ENCODE data around the gene STAMBP.
"Not testable (repeated sequence)": the region's sequence is repeated elsewhere in the genome, so short reads cannot be mapped to it uniquely, and the experiment has no call there.

The STAMBP gene

GRCh38 chr2:73828818-73829570 lies at the start of gene STAMBP:
TSS of gene STAMBP (plus strand) at chr2:73828961. CDS start at chr2:73830857, 1,896 bp downstream.
- peak; percentile 97 for DNase-seq (ENCODE audit: insufficient read length, low spot score)
- peak; percentile 90 for FAIRE-seq

GRCh38 chr2:73779467-73780236 lies 49.1 kb upstream of the STAMBP start, which contains the start of gene DUSP11:
TSS of gene DUSP11 (minus strand) at chr2:73780103. CDS start at chr2:73779974, 129 bp downstream.
- FAIRE-seq: peak; percentile 88
- DNase-seq (ENCODE audit: insufficient read length, low spot score): peak; percentile 98

GRCh38 chr2:73780237-73780582 lies 48.6 kb upstream of the STAMBP start:
- DNase-seq (ENCODE audit: insufficient read length, low spot score) (no peak), FAIRE-seq (no peak)

- not testable (repeated sequence) for DNase-seq (ENCODE audit: insufficient read length, low spot score); FAIRE-seq
Measured at GRCh38 chr2:73783402-73783801, 45.4 kb upstream of the STAMBP start.

- DNase-seq (ENCODE audit: insufficient read length, low spot score); FAIRE-seq: not testable (repeated sequence)
Measured at GRCh38 chr2:73783883-73784282, 44.9 kb upstream of the STAMBP start, which contains the start of gene C2orf78. TSS of gene C2orf78 (plus strand) at chr2:73784183. CDS start at chr2:73784310, 127 bp downstream.

- no peak for DNase-seq (ENCODE audit: insufficient read length, low spot score)
- FAIRE-seq: no peak
Measured at GRCh38 chr2:73811878-73812277, 16.9 kb upstream of the STAMBP start.

- FAIRE-seq (no peak), DNase-seq (ENCODE audit: insufficient read length, low spot score) (no peak)
Measured at GRCh38 chr2:73812635-73813034, 16.1 kb upstream of the STAMBP start.

GRCh38 chr2:73818296-73818695 lies 10.5 kb upstream of the STAMBP start:
- FAIRE-seq (no peak), DNase-seq (ENCODE audit: insufficient read length, low spot score) (no peak)

- FAIRE-seq: no peak
- DNase-seq (ENCODE audit: insufficient read length, low spot score): no peak
Measured at GRCh38 chr2:73821227-73821626, 7.5 kb upstream of the STAMBP start.

- FAIRE-seq (no peak), DNase-seq (ENCODE audit: insufficient read length, low spot score) (no peak)
Measured at GRCh38 chr2:73821669-73822068, 7.1 kb upstream of the STAMBP start.

- DNase-seq (ENCODE audit: insufficient read length, low spot score) (no peak), FAIRE-seq (no peak)
Measured at GRCh38 chr2:73822276-73822675, 6.5 kb upstream of the STAMBP start.

- DNase-seq (ENCODE audit: insufficient read length, low spot score) (no peak), FAIRE-seq (no peak)
Measured at GRCh38 chr2:73822991-73823390, 5.8 kb upstream of the STAMBP start.

- DNase-seq (ENCODE audit: insufficient read length, low spot score) (no peak), FAIRE-seq (no peak)
Measured at GRCh38 chr2:73823416-73823815, 5.3 kb upstream of the STAMBP start.

- FAIRE-seq: no peak
- peak; percentile 67 for DNase-seq (ENCODE audit: insufficient read length, low spot score)
Measured at GRCh38 chr2:73823916-73824523, 4.7 kb upstream of the STAMBP start.

- FAIRE-seq (no peak), DNase-seq (ENCODE audit: insufficient read length, low spot score) (no peak)
Measured at GRCh38 chr2:73825408-73825807, 3.4 kb upstream of the STAMBP start.

GRCh38 chr2:73827018-73827417 lies 1.7 kb upstream of the STAMBP start:
- DNase-seq (ENCODE audit: insufficient read length, low spot score): peak; percentile 41
- FAIRE-seq: no peak

GRCh38 chr2:73827660-73828388 lies 937 bp upstream of the STAMBP start:
- no peak for FAIRE-seq
- DNase-seq (ENCODE audit: insufficient read length, low spot score): no peak

- no peak for FAIRE-seq
Measured at GRCh38 chr2:73828389-73828817, 358 bp upstream of the STAMBP start.

GRCh38 chr2:73830871-73831401 lies 2.2 kb downstream of the STAMBP start:
- no peak for FAIRE-seq
- DNase-seq (ENCODE audit: insufficient read length, low spot score): no peak

More at GRCh38 chr2:73828389-73828817, 358 bp upstream of the STAMBP start:
- DNase-seq (ENCODE audit: insufficient read length, low spot score): no peak

- DNase-seq (ENCODE audit: insufficient read length, low spot score) (no peak), FAIRE-seq (no peak)
Measured at GRCh38 chr2:73832930-73833329, 4.2 kb downstream of the STAMBP start.
